Stimulated activated naive CD8-positive, alpha-beta T cell treated with anti-CD3 and anti-CD28 coated beads, Interleukin-15, amount 100 ng/mL, for 72 hours (primary cell): ENCODE data around the gene RAB21.

ENCODE experiments used
- ATAC-seq: fragments of 150-1000 bp; cut with Tn5 transposase; 2 replicates; pipeline ENCODE4 v1.10.0; 2021; ENCODE audit warnings: mild to moderate bottlenecking, moderate library complexity
- DNase-seq, 2 donors: peaks; one replicate each; pipeline ENCODE4 v3.0.0; 2021 to 2022
- H3K27ac Mint-ChIP-seq, 2 donors: one replicate each; pipeline ENCODE4 v1.8.0; 2022; ENCODE audit warnings: mild to moderate bottlenecking in 2 of 2, mixed read lengths in 2 of 2, moderate library complexity in 2 of 2
- H3K27me3 Mint-ChIP-seq: one replicate; pipeline ENCODE4 v1.8.0; 2022; ENCODE audit warnings: mixed read lengths
- H3K4me1 Mint-ChIP-seq: one replicate; pipeline ENCODE4 v1.8.0; 2022; ENCODE audit warnings: mild to moderate bottlenecking, mixed read lengths
- H3K4me3 Mint-ChIP-seq, 2 donors: one replicate each; pipeline ENCODE4 v1.8.0; 2022; ENCODE audit warnings: mild to moderate bottlenecking in 2 of 2, mixed read lengths in 2 of 2, moderate library complexity in 1 of 2
- H3K9me3 Mint-ChIP-seq, 2 donors: one replicate each; pipeline ENCODE4 v1.8.0; 2022; ENCODE audit warnings: mixed read lengths in 2 of 2

Gene RAB21

GRCh38 chr12:71767183-71767582 is 12.5 kb downstream of the RAB21 start:
- Mint-ChIP-seq H3K4me1 (peaks cover 55% of the 10 kb centered on the region), H3K27ac (no peak overlapping the region), H3K27me3 (no peaks in the 10 kb centered on the region), H3K9me3 (no peaks in the 10 kb centered on the region), H3K4me3 (no peak overlapping the region)
- ATAC-seq, result no peak
- DNase-seq, result no peak

GRCh38 chr12:71768900-71769299 is 14.2 kb downstream of the RAB21 start:
- no peak for DNase-seq
- ATAC-seq, result no peak
- Mint-ChIP-seq H3K4me1 (peaks cover 45% of the 10 kb centered on the region), H3K27ac (no peak overlapping the region), H3K4me3 (no peak overlapping the region), H3K9me3 (no peaks in the 10 kb centered on the region), H3K27me3 (no peaks in the 10 kb centered on the region)

GRCh38 chr12:71771069-71771468 is 16.4 kb downstream of the RAB21 start:
- ATAC-seq, result no peak
- Mint-ChIP-seq H3K4me1 (peaks cover 27% of the 10 kb centered on the region), H3K27ac (no peak overlapping the region), H3K27me3 (no peaks in the 10 kb centered on the region), H3K4me3 (no peak overlapping the region), H3K9me3 (no peaks in the 10 kb centered on the region)
- DNase-seq, result no peak

- DNase-seq (no peak), ATAC-seq (no peak)
- peaks cover 11% of the 10 kb centered on the region for H3K4me1 Mint-ChIP-seq
- H3K27ac Mint-ChIP-seq, result no peak overlapping the region
- H3K4me3 Mint-ChIP-seq, result no peak overlapping the region
- no peaks in the 10 kb centered on the region for H3K27me3 Mint-ChIP-seq
- no peaks in the 10 kb centered on the region for H3K9me3 Mint-ChIP-seq
These were observed 18.1 kb downstream of the RAB21 start for GRCh38 chr12:71772735-71773134.

GRCh38 chr12:71780237-71780822 is 25.7 kb downstream of the RAB21 start:
- Mint-ChIP-seq H3K4me3 (no peak overlapping the region), H3K27ac (no peak overlapping the region), H3K4me1 (no peaks in the 10 kb centered on the region), H3K27me3 (no peaks in the 10 kb centered on the region), H3K9me3 (no peaks in the 10 kb centered on the region)
- ATAC-seq (peak; percentile 40), DNase-seq (peak; percentile 11 to 22)

GRCh38 chr12:71782017-71782416 is 27.4 kb downstream of the RAB21 start:
- peaks cover 6% of the 10 kb centered on the region for H3K4me1 Mint-ChIP-seq
- no peak overlapping the region for H3K4me3 Mint-ChIP-seq
- H3K27me3 Mint-ChIP-seq, result no peaks in the 10 kb centered on the region
- ATAC-seq, result no peak
- DNase-seq, result no peak
- peak overlapping the region in 1 of 2 donors; percentile 85 for H3K27ac Mint-ChIP-seq
- no peaks in the 10 kb centered on the region for H3K9me3 Mint-ChIP-seq

- H3K27me3 Mint-ChIP-seq, result no peaks in the 10 kb centered on the region
- no peak for ATAC-seq
These were observed 32.2 kb downstream of the RAB21 start for GRCh38 chr12:71786829-71787228.

GRCh38 chr12:71787580-71787979 is 32.9 kb downstream of the RAB21 start:
- H3K27ac Mint-ChIP-seq, result peak overlapping the region; percentile 16 to 40
- no peak for ATAC-seq
- no peak for DNase-seq
- H3K9me3 Mint-ChIP-seq, result no peaks in the 10 kb centered on the region
- peaks cover 12% of the 10 kb centered on the region for H3K4me1 Mint-ChIP-seq
- H3K4me3 Mint-ChIP-seq, result no peak overlapping the region
- H3K27me3 Mint-ChIP-seq, result no peaks in the 10 kb centered on the region

More at GRCh38 chr12:71786829-71787228, 32.2 kb downstream of the RAB21 start:
- Mint-ChIP-seq H3K27ac (peak overlapping the region; percentile 22 to 38), H3K9me3 (no peaks in the 10 kb centered on the region), H3K4me1 (peaks cover 12% of the 10 kb centered on the region), H3K4me3 (no peak overlapping the region)
- DNase-seq, result no peak

GRCh38 chr12:71790331-71790730 is 35.7 kb downstream of the RAB21 start:
- H3K27ac Mint-ChIP-seq, result peak overlapping the region in 1 of 2 donors; percentile 65
- H3K4me3 Mint-ChIP-seq, result no peak overlapping the region
- DNase-seq (no peak), ATAC-seq (no peak)
- no peaks in the 10 kb centered on the region for H3K9me3 Mint-ChIP-seq
- H3K27me3 Mint-ChIP-seq, result no peaks in the 10 kb centered on the region
- peaks cover 12% of the 10 kb centered on the region for H3K4me1 Mint-ChIP-seq

GRCh38 chr12:71791473-71792150 is 36.9 kb downstream of the RAB21 start:
- ATAC-seq (no peak), DNase-seq (no peak)
- no peaks in the 10 kb centered on the region for H3K27me3 Mint-ChIP-seq
- H3K4me3 Mint-ChIP-seq, result no peak overlapping the region
- H3K4me1 Mint-ChIP-seq, result peaks cover 10% of the 10 kb centered on the region
- no peaks in the 10 kb centered on the region for H3K9me3 Mint-ChIP-seq
- no peak overlapping the region for H3K27ac Mint-ChIP-seq

GRCh38 chr12:71792599-71792998 is 37.9 kb downstream of the RAB21 start:
- Mint-ChIP-seq H3K9me3 (no peaks in the 10 kb centered on the region), H3K27ac (no peak overlapping the region), H3K4me3 (no peak overlapping the region), H3K4me1 (peaks cover 2% of the 10 kb centered on the region), H3K27me3 (no peaks in the 10 kb centered on the region)
- DNase-seq (no peak), ATAC-seq (no peak)

- no peak overlapping the region for H3K27ac Mint-ChIP-seq
- H3K27me3 Mint-ChIP-seq, result no peaks in the 10 kb centered on the region
- no peak for ATAC-seq
- no peaks in the 10 kb centered on the region for H3K4me1 Mint-ChIP-seq
- H3K4me3 Mint-ChIP-seq, result no peak overlapping the region
- DNase-seq, result no peak
- no peaks in the 10 kb centered on the region for H3K9me3 Mint-ChIP-seq
These were observed 41.2 kb downstream of the RAB21 start for GRCh38 chr12:71795901-71796300.

- Mint-ChIP-seq H3K27ac (no peak overlapping the region), H3K27me3 (no peaks in the 10 kb centered on the region), H3K9me3 (no peaks in the 10 kb centered on the region), H3K4me3 (no peak overlapping the region), H3K4me1 (no peaks in the 10 kb centered on the region)
- ATAC-seq (no peak), DNase-seq (no peak)
These were observed 42.9 kb downstream of the RAB21 start for GRCh38 chr12:71797531-71797930.

GRCh38 chr12:71799106-71799505 is 44.4 kb downstream of the RAB21 start:
- H3K27ac Mint-ChIP-seq, result no peak overlapping the region
- ATAC-seq, result no peak
- no peaks in the 10 kb centered on the region for H3K4me1 Mint-ChIP-seq
- H3K9me3 Mint-ChIP-seq, result no peaks in the 10 kb centered on the region
- DNase-seq, result no peak
- H3K27me3 Mint-ChIP-seq, result no peaks in the 10 kb centered on the region
- no peak overlapping the region for H3K4me3 Mint-ChIP-seq

GRCh38 chr12:71800177-71800576 is 45.5 kb downstream of the RAB21 start:
- no peaks in the 10 kb centered on the region for H3K4me1 Mint-ChIP-seq
- no peak overlapping the region for H3K4me3 Mint-ChIP-seq
- no peak for DNase-seq
- no peak overlapping the region for H3K27ac Mint-ChIP-seq
- no peaks in the 10 kb centered on the region for H3K27me3 Mint-ChIP-seq
- no peaks in the 10 kb centered on the region for H3K9me3 Mint-ChIP-seq
- no peak for ATAC-seq

- DNase-seq, result no peak
These were observed 49.8 kb downstream of the RAB21 start for GRCh38 chr12:71804505-71804904.

GRCh38 chr12:71810921-71811320 is 56.3 kb downstream of the RAB21 start:
- no peaks in the 10 kb centered on the region for H3K4me1 Mint-ChIP-seq

More at GRCh38 chr12:71804505-71804904, 49.8 kb downstream of the RAB21 start:
- Mint-ChIP-seq H3K9me3 (no peaks in the 10 kb centered on the region), H3K4me1 (no peaks in the 10 kb centered on the region), H3K27ac (no peak overlapping the region), H3K4me3 (no peak overlapping the region), H3K27me3 (peaks cover 21% of the 10 kb centered on the region)
- no peak for ATAC-seq

More at GRCh38 chr12:71810921-71811320, 56.3 kb downstream of the RAB21 start:
- ATAC-seq, result no peak
- Mint-ChIP-seq H3K27me3 (peaks cover 37% of the 10 kb centered on the region), H3K27ac (no peak overlapping the region), H3K9me3 (no peaks in the 10 kb centered on the region), H3K4me3 (no peak overlapping the region)
- no peak for DNase-seq
